GM12873 (cell line): Measurements from ENCODE around the gene SUN1.

Source experiments
- CTCF ChIP-seq: IDR thresholded peaks from 2 replicates; pipeline ENCODE4 v1.5.1; 2012; ENCODE audit warnings: low read depth, mild to moderate bottlenecking, moderate library complexity, low read length, control low read depth; ENCODE audit not compliant: insufficient read depth; ENCODE audit errors: missing control alignments

Gene SUN1

GRCh38 chr7:832167-832967 is at the start of gene SUN1:
TSS of gene SUN1 (plus strand) at chr7:832476. CDS start at chr7:832525, 49 bp downstream.
- TF ChIP-seq CTCF: no peak

- no peak for TF ChIP-seq CTCF
These were observed 49.4 kb upstream of the SUN1 start for GRCh38 chr7:782718-783449.

- no peak for TF ChIP-seq CTCF
These were observed 48.5 kb upstream of the SUN1 start for GRCh38 chr7:783556-784490.

- no peak for TF ChIP-seq CTCF
These were observed 47.3 kb upstream of the SUN1 start for GRCh38 chr7:784971-785370.

- TF ChIP-seq CTCF: no peak
These were observed 46.9 kb upstream of the SUN1 start for GRCh38 chr7:785416-785815.

- peak; percentile 88 for TF ChIP-seq CTCF
These were observed 45.6 kb upstream of the SUN1 start for GRCh38 chr7:786472-787255.
